Tibial artery (tissue), 4 donors: ENCODE measurements around the gene GNG13.

Experiments used
- DNase-seq, 2 donors: peaks; one replicate each; pipeline ENCODE4 v3.0.0-alpha.2; 2019
- H3K27ac ChIP-seq, 2 donors: fragments of 200-600 bp; sonication (generic) in 1 of 2; 1 replicate in 1 of 2; 2 replicates in 1 of 2; pipeline ENCODE4 v1.5.1; 2018 to 2019; ENCODE audit warnings: mild to moderate bottlenecking in 1 of 2
- H3K27me3 ChIP-seq, 2 donors: fragments of 200-600 bp; sonication (generic) in 1 of 2; one replicate each; pipeline versions ENCODE4 v1.5.1 to v1.6.0; 2016 to 2019
- H3K36me3 ChIP-seq, 3 donors: fragments of 200-600 bp; sonication (generic) in 2 of 3; one replicate each; pipeline ENCODE4 v1.5.1; 2016 to 2019; ENCODE audit warnings: mild to moderate bottlenecking in 2 of 3
- H3K4me1 ChIP-seq, 4 donors: fragments of 200-600 bp; sonication (generic) in 2 of 4; 1 replicate in 3 of 4; 2 replicates in 1 of 4; pipeline ENCODE4 v1.5.1; 2016 to 2019
- H3K4me3 ChIP-seq, 2 donors: fragments of 200-600 bp; sonication (generic) in 1 of 2; 1 replicate in 1 of 2; 2 replicates in 1 of 2; pipeline ENCODE4 v1.5.1; 2018 to 2019; ENCODE audit warnings: mild to moderate bottlenecking in 2 of 2
- H3K9me3 ChIP-seq, 3 donors: fragments of 200-600 bp; sonication (generic) in 1 of 3; one replicate each; pipeline ENCODE4 v1.5.1; 2016 to 2019
- intact Hi-C: fragments of 100-400 bp; cut with DNase I; formaldehyde crosslinking; loops from one replicate; pipeline ENCODE4 v1.15.0; 2023; ENCODE audit warnings: low total_unique reads
- TF ChIP-seq, protein P1 (sequence below), 2 experiments: fragments of 200-600 bp in 1 of 2; fragments of 450-650 bp in 1 of 2; IDR thresholded peaks; one replicate each; pipeline ENCODE4 v1.5.1; 2017 to 2019; ENCODE audit warnings: antibody characterized with exemption in 2 of 2, mild to moderate bottlenecking in 1 of 2, moderate library complexity in 1 of 2

Gene GNG13

GRCh38 chr16:775236-775796 is 25.2 kb downstream of the GNG13 start:
- H3K9me3 ChIP-seq = no peaks in the 10 kb centered on the region
- peaks cover 0 to 75% of the 10 kb centered on the region in 2 donors for H3K27me3 ChIP-seq
- TF ChIP-seq, protein P1, sequence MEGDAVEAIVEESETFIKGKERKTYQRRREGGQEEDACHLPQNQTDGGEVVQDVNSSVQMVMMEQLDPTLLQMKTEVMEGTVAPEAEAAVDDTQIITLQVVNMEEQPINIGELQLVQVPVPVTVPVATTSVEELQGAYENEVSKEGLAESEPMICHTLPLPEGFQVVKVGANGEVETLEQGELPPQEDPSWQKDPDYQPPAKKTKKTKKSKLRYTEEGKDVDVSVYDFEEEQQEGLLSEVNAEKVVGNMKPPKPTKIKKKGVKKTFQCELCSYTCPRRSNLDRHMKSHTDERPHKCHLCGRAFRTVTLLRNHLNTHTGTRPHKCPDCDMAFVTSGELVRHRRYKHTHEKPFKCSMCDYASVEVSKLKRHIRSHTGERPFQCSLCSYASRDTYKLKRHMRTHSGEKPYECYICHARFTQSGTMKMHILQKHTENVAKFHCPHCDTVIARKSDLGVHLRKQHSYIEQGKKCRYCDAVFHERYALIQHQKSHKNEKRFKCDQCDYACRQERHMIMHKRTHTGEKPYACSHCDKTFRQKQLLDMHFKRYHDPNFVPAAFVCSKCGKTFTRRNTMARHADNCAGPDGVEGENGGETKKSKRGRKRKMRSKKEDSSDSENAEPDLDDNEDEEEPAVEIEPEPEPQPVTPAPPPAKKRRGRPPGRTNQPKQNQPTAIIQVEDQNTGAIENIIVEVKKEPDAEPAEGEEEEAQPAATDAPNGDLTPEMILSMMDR (IDR thresholded peaks at IDR 0.05) = no peak
- H3K27ac ChIP-seq = no peak overlapping the region
- DNase-seq = no peak
- H3K36me3 ChIP-seq = no peaks in the 10 kb centered on the region
- H3K4me1 ChIP-seq = no peaks in the 10 kb centered on the region
- intact Hi-C loops = no loop called here
- no peak overlapping the region for H3K4me3 ChIP-seq

DNA sequence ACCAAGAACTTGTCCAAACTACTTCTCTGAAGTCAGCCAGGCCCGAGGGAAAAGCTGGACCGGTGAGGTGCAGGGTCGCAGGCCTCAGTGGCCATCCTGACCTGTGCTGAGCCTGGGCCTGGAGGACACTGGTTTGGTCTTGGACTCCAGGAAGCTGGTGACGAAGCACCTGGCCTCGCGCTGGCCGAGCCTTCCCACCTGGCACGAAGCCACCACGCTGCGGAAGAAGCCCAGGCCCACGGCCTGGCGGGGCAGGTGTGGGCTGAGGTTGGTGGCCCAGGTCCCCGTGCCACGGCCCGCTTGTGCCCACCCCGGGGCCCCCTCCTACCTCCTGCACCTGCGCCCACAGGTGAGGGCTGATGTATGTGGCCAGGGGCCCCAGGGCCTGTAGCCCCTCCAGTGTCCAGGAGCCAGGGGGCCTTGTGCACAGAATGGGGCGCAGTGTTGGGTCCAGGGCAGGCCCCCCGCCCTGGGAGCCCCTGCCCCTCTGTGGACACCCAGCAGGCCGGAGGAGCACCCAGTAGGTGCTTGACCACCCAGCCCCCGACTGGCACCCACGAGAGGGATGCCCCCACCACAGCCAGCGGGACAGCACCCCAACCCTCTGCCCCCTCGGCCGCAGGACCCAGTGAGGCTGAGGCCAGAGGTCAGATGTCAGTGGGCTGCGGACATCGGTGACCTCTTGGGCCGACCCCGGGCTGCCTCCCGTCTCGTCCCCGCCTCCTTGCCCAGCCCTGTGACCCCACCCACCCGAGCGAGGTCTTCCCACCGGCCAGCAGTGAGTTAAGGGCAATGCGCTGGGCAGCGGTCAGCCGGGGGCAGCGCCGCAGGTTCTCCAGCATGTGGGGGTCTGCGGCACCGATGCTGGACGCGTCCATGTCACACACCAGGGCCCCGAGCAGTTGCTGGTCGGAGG is 26.2 kb downstream of the GNG13 start:
- intact Hi-C loops = no loop called here
- DNase-seq = no peak
- TF ChIP-seq, protein P1 (IDR thresholded peaks at IDR 0.05) = no peak

DNA sequence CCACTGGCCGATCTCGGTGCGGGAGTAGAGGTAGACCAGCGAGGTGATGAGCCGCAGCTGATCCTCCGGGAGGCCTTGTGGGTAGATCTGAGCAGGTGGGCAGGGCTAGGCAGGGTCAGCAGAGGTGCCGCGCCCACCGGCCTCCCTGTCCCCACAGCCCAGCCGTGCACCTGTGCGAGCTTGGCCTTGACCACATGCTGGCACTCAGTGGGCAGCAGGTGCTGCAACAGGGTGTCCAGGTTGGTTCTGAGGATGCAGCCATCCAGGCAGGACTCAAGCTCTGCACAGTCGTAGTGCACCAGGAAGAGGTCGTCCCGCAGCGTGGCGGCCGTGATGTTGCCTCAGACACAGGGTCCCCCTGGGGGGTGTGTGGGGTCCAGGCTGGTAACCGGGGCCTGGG is 27.6 kb downstream of the GNG13 start:
- no peak for DNase-seq
- TF ChIP-seq, protein P1 (IDR thresholded peaks at IDR 0.05) = no peak

More for the DNA sequence above, 26.2 kb downstream of the GNG13 start:
- Histone ChIP-seq H3K36me3 (no peaks in the 10 kb centered on the region), H3K27me3 (peaks cover 0 to 75% of the 10 kb centered on the region in 2 donors), H3K27ac (no peak overlapping the region), H3K9me3 (no peaks in the 10 kb centered on the region), H3K4me1 (no peaks in the 10 kb centered on the region), H3K4me3 (no peak overlapping the region)

GRCh38 chr16:770411-770810 is 30.1 kb downstream of the GNG13 start:
- H3K4me3 ChIP-seq = no peak overlapping the region
- no peaks in the 10 kb centered on the region for H3K9me3 ChIP-seq
- TF ChIP-seq, protein P1 (IDR thresholded peaks at IDR 0.05) = no peak
- H3K27me3 ChIP-seq = peaks cover 0 to 73% of the 10 kb centered on the region in 2 donors
- H3K36me3 ChIP-seq = no peaks in the 10 kb centered on the region
- no peak for DNase-seq
- no peaks in the 10 kb centered on the region for H3K4me1 ChIP-seq
- H3K27ac ChIP-seq = no peak overlapping the region
- intact Hi-C loops = no loop called here

More for the DNA sequence above, 27.6 kb downstream of the GNG13 start:
- Histone ChIP-seq H3K4me1 (no peaks in the 10 kb centered on the region), H3K4me3 (no peak overlapping the region), H3K27ac (no peak overlapping the region), H3K9me3 (no peaks in the 10 kb centered on the region), H3K36me3 (no peaks in the 10 kb centered on the region), H3K27me3 (peaks cover 0 to 70% of the 10 kb centered on the region in 2 donors)
- intact Hi-C loops = no loop called here

- no peak for DNase-seq
- TF ChIP-seq, protein P1 (IDR thresholded peaks at IDR 0.05) = no peak
- no peak overlapping the region for H3K27ac ChIP-seq
- H3K4me1 ChIP-seq = no peaks in the 10 kb centered on the region
- peaks cover 0 to 73% of the 10 kb centered on the region in 2 donors for H3K27me3 ChIP-seq
- H3K9me3 ChIP-seq = no peaks in the 10 kb centered on the region
- intact Hi-C loops = no loop called here
- no peaks in the 10 kb centered on the region for H3K36me3 ChIP-seq
- no peak overlapping the region for H3K4me3 ChIP-seq
Measured at GRCh38 chr16:769934-770333, 30.6 kb downstream of the GNG13 start.
